Posterior cingulate gyrus (tissue), 11 donors: ENCODE results near the gene ZFHX3.

Experiments
- DNase-seq, 10 donors: peaks; one replicate each; pipeline versions ENCODE4 v3.0.0 to v3.0.0-alpha.2; 2020 to 2021; ENCODE audit warnings: mixed read lengths in 3 of 10
- intact Hi-C: fragments of 100-400 bp; cut with DNase I; formaldehyde crosslinking; loops from one replicate; pipeline ENCODE4 v1.15.1; 2023

Gene ZFHX3

GRCh38 chr16:73043828-73044467 is 4.0 kb downstream of the ZFHX3 start:
- DNase-seq: peak in 1 of 10 donors; percentile 62
- intact Hi-C loops: loop anchor here (10.0 kb wide), 3 partner anchors 109 to 209 kb away; no protein-coding TSS in a partner anchor

DNA sequence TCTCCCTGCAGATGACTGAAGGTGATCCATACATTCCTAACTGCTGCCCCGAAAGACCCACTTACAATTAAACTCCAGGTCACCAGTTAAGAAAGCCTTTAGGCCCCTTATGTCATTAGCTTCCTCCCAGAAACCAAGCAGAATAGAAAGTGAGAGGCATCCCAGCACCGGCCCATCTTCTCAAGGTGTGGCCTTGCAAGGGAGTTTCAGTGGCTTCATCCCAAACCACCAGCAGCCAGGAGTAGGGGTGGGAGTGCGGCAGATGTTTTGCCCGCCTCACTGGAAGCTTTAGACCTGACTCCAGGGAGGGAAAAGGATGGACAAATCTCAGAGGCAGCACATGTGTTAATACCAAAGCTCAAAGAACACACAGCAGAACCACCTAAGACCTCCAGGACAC is 5.1 kb downstream of the ZFHX3 start:
- intact Hi-C loops: loop anchor here (10.0 kb wide), 3 partner anchors 108 to 208 kb away; no protein-coding TSS in a partner anchor
- peak in 1 of 10 donors; percentile 4 for DNase-seq

DNA sequence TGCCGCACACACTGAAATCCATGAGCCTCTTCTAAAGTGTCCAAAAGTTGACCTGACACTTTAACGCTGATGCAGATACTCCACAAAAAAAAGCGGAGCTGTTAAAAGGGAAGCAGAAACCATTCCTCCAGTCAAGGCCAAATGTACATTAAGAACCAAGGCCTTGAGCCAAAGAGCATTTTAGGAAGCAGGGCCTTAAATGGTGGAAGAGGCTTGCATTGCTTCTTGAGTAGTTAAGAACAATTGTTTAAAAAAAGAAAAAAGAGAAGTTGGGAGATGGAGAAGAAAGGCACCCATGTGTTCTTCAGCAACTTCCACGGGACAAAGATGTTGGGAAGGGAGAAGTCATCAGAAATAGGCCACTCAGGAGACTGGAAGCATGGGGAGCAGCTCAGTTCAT is 6.3 kb downstream of the ZFHX3 start:
- no peak for DNase-seq
- intact Hi-C loops: loop anchor here (10.0 kb wide), 3 partner anchors 107 to 207 kb away; no protein-coding TSS in a partner anchor

DNA sequence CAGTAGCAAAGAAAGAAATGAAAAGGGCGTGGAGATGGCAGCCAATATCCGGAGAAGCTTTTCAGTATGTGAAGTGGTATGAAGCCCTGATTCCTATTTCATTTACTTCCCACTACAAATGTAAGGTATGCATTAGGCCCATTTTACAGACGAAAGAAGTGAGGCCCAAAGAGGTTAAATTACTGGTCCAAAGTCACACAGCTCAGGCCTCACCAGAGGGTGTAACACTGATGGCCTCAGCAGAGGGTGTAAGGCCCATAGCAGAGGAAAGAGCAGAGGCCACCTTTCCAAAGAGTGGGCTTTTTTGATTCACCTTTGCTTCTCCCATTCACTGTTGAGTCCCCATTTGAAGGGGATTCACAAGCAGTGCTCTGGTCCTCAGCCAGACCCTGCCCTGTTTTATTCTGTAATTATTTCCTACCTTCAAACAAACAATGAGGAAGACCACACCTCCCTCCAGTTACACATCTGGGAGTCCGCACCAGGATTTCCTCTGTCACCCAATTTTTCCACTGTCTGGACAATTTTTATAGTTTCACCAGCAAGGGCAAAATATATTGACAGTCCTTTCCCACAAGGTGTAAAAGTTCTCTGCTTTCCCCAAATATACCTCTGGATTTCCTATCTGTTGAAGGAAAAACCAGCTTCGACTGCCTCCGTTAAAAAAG is 7.1 kb downstream of the ZFHX3 start:
- intact Hi-C loops: loop anchor here (10.0 kb wide), 3 partner anchors 106 to 206 kb away; no protein-coding TSS in a partner anchor

GRCh38 chr16:73040136-73040535 is 7.8 kb downstream of the ZFHX3 start:
- intact Hi-C loops: loop anchor here (10.0 kb wide), 3 partner anchors 105 to 205 kb away; no protein-coding TSS in a partner anchor
- DNase-seq: peak in 1 of 10 donors; percentile 59

More for the DNA sequence above, 7.1 kb downstream of the ZFHX3 start:
- no peak for DNase-seq

GRCh38 chr16:73037845-73038570 is 9.9 kb downstream of the ZFHX3 start:
- DNase-seq: no peak
- intact Hi-C loops: no loop called here

GRCh38 chr16:73037331-73037745 is 10.6 kb downstream of the ZFHX3 start:
- intact Hi-C loops: no loop called here
- no peak for DNase-seq

DNA sequence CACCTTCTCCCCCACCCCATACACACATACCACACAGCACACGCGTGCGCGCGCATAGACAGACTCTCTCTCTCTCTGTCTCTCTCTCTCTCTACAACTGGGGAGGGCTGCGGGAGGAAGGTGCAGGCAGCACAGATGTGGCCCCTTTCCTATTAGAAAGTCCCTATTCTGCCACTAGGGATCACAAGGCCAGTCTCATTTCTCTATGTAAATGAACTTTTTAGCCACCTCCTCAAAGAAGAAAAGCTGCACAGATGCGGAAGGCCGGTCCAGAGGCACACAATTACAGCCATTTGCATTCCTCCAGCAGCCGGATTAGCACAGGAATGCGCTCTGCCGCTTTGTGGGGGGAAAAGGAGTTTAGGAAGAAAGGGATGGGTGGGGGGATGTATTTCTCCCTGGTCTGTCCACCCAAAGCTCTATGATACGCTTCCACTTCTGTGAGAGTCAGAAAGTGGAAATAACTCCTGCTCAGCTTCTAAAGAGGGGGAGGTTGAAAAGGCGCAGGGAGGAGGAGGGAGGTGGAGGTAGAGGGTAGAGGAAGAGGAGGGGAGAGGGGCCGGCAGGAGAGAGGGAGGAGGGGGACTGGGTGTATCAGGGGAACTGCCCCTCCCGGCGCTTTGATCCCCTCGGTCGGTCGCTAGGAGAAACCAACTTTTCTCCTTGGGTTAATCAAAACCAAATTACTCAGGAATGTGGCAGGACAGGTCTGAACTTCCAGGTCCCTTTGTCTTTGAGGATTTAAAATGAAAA is 11.7 kb downstream of the ZFHX3 start:
- peak in 1 of 10 donors; percentile 34 for DNase-seq
- intact Hi-C loops: no loop called here

DNA sequence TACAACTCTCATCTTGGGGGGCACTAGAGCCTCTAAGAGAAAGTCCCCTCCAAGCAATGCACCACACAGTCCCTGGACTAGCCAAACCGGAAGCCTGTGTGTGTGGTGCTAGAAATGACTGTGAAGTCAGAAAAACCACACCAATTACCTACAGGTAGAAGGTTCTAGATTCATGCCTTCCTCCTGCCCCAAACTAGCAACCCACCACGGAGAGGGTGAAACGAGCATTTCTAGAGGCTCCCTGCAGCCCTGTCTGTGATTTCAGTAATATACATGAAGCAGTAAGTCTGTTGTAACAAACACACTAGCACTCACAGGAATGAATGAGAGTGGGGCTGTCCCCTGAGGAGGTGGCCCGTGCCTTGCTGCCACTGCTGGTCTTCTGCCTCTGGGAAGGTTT is 13.6 kb downstream of the ZFHX3 start:
- intact Hi-C loops: no loop called here
- no peak for DNase-seq

GRCh38 chr16:73033271-73033998 is 14.5 kb downstream of the ZFHX3 start:
- DNase-seq: no peak
- intact Hi-C loops: no loop called here

DNA sequence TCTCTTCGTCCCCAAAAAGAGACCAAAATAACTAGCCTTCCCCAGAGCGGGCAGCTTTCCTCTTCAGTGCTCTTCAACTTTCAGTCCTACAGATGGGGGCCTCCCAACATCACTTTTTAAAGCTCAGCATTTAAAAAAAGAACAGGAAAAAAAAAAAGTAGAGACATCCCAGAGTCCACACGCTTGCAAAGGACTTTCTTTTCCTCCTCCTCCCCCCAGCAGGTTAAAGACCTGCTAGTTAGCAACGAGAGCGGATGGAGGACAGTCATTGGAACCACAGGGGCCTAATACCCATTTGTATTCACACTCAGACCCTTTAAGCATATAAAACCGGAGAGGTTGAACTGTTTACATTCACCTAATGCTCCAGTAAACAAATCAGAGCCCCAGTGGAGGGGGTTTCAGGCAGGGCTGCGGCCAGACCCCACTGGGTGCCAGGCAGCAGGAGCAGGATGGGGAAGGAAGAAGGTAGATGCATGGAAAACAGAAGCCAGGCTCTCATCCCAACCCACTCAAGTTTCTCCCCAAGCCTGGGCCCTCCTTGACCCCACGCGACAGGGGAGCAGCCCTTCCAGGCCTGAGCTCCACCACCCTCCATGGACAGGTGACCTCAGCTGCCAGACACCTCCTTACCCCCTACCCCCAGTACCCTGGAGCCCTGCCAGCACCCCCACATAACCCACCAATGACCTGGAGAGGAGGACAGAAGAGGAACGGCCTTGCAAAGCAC is 15.2 kb downstream of the ZFHX3 start:
- intact Hi-C loops: no loop called here
- DNase-seq: no peak

GRCh38 chr16:73031984-73032383 is 15.9 kb downstream of the ZFHX3 start:
- intact Hi-C loops: no loop called here
- DNase-seq: no peak

GRCh38 chr16:73031155-73031866 is 16.6 kb downstream of the ZFHX3 start:
- intact Hi-C loops: no loop called here
- DNase-seq: no peak

- DNase-seq: no peak
- intact Hi-C loops: no loop called here
These were observed 19.1 kb downstream of the ZFHX3 start for GRCh38 chr16:73028721-73029361.

DNA sequence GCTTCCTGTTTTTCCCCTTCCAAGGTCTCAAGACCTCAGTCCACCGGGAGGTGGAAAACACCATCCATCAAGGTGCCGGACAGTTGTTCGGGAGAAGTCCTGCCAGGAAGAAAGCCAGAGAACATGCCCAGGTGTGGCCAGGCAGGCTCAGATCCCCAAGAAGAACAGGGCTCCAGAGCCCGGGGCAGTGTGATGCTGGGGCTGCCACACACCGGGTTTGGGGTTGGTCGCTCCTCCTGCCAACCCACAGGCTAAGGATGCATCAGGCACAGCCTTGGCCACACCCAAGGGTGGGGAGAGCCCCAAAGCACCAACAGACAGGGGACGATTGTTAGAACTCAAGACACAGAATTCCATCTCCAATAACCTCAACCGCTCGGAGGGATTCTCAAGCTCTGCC is 19.7 kb downstream of the ZFHX3 start:
- no peak for DNase-seq
- intact Hi-C loops: no loop called here

- intact Hi-C loops: no loop called here
- no peak for DNase-seq
These were observed 20.2 kb downstream of the ZFHX3 start for GRCh38 chr16:73027685-73028111.

DNA sequence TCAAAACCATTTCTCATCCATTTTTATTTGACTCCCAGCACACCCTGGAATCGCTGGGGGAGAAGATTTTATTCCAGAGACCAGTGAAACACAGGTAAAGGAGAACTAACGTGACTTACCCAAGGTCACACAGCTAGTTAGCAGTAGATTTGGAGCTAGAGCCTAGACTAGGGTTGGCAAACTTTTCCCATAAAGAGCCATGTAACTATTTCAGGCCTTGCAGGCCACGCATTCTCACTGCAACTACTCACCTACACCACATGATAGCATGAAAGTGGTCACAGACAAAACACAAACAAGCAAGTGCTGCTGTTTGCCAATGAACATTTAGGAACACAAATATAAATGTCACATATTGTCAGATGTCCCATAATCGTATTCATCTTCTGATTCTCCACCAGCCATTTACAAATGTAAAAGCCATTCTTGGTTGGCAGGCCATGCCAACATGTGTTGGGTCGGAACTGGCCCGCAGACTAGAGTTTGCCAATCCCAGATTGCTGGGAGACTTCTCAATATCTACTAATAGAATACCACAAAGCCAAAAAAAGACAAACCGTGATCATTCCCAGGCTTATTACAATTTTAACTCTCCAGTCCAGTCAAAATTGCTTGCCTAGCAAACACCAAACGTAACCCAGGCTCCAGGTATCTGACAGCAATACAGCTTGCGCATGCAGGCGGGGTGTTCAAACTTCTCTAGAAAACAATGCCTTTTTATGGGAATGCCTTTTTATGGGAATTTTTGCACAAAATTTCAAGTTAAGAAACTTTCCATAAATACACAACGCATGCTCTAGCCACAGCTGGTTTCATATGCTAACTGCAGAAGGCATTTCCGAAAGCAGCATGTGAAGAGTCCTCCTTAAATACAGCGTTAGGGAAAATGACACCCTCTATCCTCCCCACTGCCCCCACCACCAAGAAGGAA is 20.9 kb downstream of the ZFHX3 start:
- intact Hi-C loops: no loop called here
- no peak for DNase-seq
